Measurements from ENCODE around the gene FMR1.

DNA sequence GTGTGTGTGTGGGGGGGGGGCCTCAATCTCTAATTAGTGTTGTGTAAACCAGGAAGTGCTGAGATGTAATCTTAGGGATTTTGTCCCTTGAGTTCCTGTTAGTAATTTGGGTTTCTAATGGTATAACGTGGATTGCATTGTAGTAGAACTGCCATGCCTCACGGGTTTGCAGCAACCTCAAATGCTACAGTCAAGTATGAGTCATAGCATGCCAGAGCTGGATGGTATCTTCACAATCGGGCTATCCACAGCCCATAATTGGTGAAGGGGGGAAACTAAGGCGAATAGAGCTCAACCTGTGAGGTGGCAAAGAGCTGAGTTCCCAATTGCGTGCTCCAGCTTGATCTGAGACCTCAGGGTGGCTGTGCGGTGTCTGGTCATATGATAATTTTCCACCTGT is 67.2 kb downstream of the FMR1 start:
- TF ChIP-seq CTCF (IDR thresholded peaks at IDR 0.05) = no peak
- no peak for TF ChIP-seq POLR2A (IDR thresholded peaks at IDR 0.05)

Data from testis (tissue), 2 donors.